BLaER1 treated with 17β-estradiol and CSF1 and Interleukin-3, amounts not matched to agents 10 nM and 100 nM (cell line): ENCODE measurements around the gene KLC1.

Experiments
- H3K27ac ChIP-seq, 11 experiments: shearing (Covaris generic); formaldehyde crosslinking; 2 replicates each; pipeline ENCODE4 v1.8.1; 2022
- H3K27me3 ChIP-seq, 11 experiments: shearing (Covaris generic); formaldehyde crosslinking; 2 replicates each; pipeline ENCODE4 v1.8.1; 2022
- H3K36me3 ChIP-seq, 11 experiments: shearing (Covaris generic); formaldehyde crosslinking; 2 replicates each; pipeline ENCODE4 v1.8.1; 2022
- H3K4me1 ChIP-seq, 10 experiments: shearing (Covaris generic); formaldehyde crosslinking; 2 replicates each; pipeline ENCODE4 v1.8.1; 2022
- H3K4me2 ChIP-seq, 11 experiments: shearing (Covaris generic); formaldehyde crosslinking; 2 replicates each; pipeline ENCODE4 v1.8.1; 2022
- H3K4me3 ChIP-seq, 10 experiments: shearing (Covaris generic); formaldehyde crosslinking; 2 replicates each; pipeline ENCODE4 v1.8.1; 2022
- H3K9ac ChIP-seq, 11 experiments: shearing (Covaris generic); formaldehyde crosslinking; 2 replicates each; pipeline ENCODE4 v1.8.1; 2022
- H3K9me3 ChIP-seq, 11 experiments: shearing (Covaris generic); formaldehyde crosslinking; replicated peaks in 1 of 11; 2 replicates each; pipeline ENCODE4 v1.8.1; 2022
- H4K20me1 ChIP-seq, 11 experiments: shearing (Covaris generic); formaldehyde crosslinking; 2 replicates each; pipeline ENCODE4 v1.8.1; 2022
- Cebpa-rat ChIP-seq, 11 experiments: shearing (Covaris generic); IDR thresholded peaks; 2 replicates each; pipeline ENCODE4 v1.8.1; 2022

Gene KLC1

DNA sequence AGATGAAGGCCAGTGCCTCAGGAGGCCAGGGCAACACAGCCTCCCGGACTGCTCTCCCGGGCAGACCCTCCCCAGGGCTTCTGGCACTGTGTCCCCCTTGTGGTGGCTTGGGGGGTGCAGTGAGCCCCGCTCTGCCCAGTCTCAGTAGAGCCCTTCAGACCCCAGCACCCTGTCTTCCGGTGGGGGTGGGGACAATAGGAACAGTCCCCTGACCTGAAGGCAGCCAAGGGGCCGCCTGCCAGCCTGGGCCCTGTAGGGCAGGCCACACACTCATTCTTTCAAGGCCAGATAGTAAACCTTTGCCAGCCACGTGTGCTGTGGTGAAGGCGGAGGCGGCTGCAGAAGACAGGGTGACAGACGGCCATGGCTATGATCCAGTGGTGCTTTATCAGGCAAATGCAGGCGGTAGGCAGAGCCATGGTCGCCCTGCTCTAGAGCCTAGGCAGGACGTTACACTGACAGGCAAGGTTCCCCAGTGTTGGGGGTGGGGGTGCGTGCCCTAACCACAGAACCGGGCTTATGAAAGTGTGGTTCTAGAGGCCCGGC lies 101.6 kb downstream of the KLC1 start:
- Histone ChIP-seq H3K9ac (no peak overlapping the region), H3K4me2 (no peak overlapping the region), H3K27ac (no peak overlapping the region), H3K36me3 (peaks cover 53 to 94% (median 82%) of the 10 kb centered on the region in 11 experiments), H4K20me1 (peaks cover 0 to 70% (median 27%) of the 10 kb centered on the region in 11 experiments; a peak in 19 of 22 replicates), H3K9me3 (no peaks in the 10 kb centered on the region), H3K27me3 (no peaks in the 10 kb centered on the region), H3K4me3 (no peak overlapping the region), H3K4me1 (no peaks in the 10 kb centered on the region)
- TF ChIP-seq Cebpa-rat (IDR thresholded peaks at IDR 0.05): no peak

DNA sequence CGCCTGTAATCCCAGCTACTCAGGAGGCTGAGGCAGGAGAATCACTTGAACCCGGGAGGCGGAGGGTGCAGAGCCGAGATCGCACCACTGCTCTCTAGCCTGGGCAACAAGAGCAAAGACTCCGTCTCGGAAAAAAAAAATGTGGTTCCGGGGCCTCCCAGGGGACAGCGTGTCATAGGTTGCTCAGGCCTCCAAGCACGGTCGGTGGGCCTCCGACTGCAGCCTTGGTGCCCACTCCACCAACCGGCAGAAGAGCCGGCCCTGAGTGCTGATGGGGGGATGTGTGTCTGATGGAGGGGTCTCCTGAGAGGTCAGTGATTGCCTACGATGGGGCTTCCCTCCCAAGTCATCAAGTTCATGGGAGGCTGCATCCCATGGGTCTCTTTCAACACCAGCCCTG lies 102.5 kb downstream of the KLC1 start:
- no peaks in the 10 kb centered on the region for H3K9me3 ChIP-seq
- H3K4me3 ChIP-seq: no peak overlapping the region
- H3K4me1 ChIP-seq: no peaks in the 10 kb centered on the region
- no peak for TF ChIP-seq Cebpa-rat (IDR thresholded peaks at IDR 0.05)
- no peak overlapping the region for H3K4me2 ChIP-seq
- no peaks in the 10 kb centered on the region for H3K27me3 ChIP-seq
- no peak overlapping the region for H3K9ac ChIP-seq
- H4K20me1 ChIP-seq: peaks cover 0 to 70% (median 18%) of the 10 kb centered on the region in 11 experiments; a peak in 15 of 22 replicates
- peaks cover 50 to 94% (median 81%) of the 10 kb centered on the region in 11 experiments for H3K36me3 ChIP-seq
- no peak overlapping the region for H3K27ac ChIP-seq

DNA sequence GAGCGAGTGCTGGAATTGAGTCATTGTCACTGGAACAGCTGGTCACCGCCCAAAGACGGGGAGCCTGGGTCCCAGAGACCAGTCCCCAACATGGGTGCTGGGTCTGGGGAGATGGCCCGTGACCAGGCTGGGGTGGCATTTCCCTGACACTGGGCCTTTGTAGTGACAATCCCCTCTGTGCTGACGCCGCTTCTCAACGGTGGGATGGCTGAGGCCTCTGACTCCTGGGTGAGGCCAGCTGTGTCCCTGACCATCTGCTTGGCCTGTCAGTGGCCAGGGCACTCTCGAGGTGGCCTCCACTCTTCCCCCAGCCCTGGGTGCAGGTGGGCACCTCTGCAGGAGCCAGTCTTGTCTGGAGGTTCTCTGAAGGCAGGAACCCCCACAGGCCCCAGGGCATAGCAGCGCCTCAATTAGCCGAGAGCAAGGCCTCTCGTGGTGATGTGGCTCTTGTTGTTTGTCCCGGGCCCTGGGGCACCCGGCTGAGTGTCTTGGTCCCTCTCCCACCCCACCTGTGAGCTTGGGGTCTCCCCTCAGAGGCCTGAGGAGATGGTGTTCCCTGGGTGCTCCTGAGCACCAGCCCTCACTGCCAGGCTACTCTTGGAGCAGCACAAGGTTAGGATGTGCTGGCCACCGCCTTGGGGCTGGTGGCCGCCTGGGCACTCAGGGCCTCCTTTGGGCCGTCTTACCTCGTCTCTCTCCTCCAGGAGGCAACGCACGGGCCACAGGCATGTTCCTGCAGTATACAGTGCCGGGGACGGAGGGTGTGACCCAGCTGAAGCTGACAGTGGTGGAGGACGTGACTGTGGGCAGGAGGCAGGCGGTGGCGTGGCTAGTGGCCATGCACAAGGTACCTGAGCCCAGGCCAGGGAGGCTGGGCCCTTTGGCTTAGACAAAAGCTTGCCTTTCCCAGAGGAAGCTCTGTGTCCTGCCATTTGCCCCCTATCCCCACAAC lies 103.2 kb downstream of the KLC1 start:
- Histone ChIP-seq H3K27me3 (no peaks in the 10 kb centered on the region), H3K9me3 (no peaks in the 10 kb centered on the region), H3K9ac (no peak overlapping the region), H3K4me3 (no peak overlapping the region), H3K4me2 (no peak overlapping the region), H3K4me1 (no peaks in the 10 kb centered on the region), H3K27ac (no peak overlapping the region), H3K36me3 (peaks cover 49 to 96% (median 81%) of the 10 kb centered on the region in 11 experiments), H4K20me1 (peaks cover 0 to 70% (median 15%) of the 10 kb centered on the region in 11 experiments; a peak in 12 of 22 replicates)
- no peak for TF ChIP-seq Cebpa-rat (IDR thresholded peaks at IDR 0.05)

DNA sequence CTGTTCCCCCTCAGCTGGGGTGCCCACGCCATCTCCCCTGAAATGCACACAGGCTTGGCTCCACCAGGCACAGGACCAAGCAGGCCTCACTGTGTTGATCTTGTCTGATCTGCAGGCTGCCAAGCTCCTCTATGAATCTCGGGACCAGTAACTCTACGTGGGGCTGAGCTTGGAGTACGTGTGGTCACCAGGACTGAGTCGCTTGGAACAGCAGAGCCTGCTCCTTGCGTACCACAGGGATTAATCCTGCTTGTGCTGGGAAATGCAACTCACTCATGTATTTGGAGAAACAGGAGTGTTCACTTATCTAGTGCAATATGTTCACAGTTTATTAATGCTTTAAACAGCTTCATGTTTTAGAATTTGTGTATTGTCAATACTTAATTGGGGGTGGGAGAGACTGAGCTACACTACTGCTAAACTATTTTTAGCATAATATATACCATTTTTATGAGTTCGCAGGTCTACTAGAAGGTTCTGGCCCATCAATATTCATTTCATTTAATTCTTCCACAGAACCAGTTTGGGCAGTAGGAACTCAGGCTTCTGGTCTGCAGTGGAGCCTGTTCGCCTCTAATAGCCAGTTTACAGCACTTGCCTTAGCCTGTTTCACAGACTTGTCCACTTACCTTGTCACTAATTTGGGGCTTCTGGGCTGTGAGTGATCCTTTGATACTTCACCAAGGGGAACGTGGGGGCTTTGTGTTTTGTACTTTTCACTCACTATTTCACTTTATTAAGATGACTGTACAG lies 104.0 kb downstream of the KLC1 start:
- Histone ChIP-seq H3K4me3 (no peak overlapping the region), H3K36me3 (peaks cover 49 to 97% (median 76%) of the 10 kb centered on the region in 11 experiments)
- TF ChIP-seq Cebpa-rat (IDR thresholded peaks at IDR 0.05): no peak

DNA sequence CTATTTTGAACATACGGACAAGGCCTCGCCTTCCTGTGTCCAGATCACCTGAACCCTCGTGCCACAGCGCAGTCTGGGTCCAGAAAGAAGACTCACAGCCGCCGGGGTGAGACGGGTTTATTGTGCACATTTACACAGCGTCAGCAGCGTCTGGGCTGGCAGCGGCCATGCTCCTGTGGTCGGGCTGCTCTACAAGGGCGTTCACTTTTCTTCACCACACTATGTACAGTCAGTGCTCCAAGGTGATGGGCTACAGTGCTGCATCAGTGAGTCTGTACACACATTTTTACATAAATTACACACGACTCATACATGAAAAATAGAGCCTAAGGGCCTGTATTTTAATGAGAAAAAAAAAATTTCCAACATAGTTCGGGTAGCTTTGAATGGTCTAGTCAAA lies 104.6 kb downstream of the KLC1 start:
- no peak overlapping the region for H3K9ac ChIP-seq
- peaks cover 47 to 97% (median 73%) of the 10 kb centered on the region in 11 experiments for H3K36me3 ChIP-seq
- peaks cover 0 to 56% (median 11%) of the 10 kb centered on the region in 11 experiments; a peak in 11 of 22 replicates for H4K20me1 ChIP-seq
- no peaks in the 10 kb centered on the region for H3K27me3 ChIP-seq
- H3K4me1 ChIP-seq: no peaks in the 10 kb centered on the region
- H3K4me3 ChIP-seq: no peak overlapping the region
- no peak for TF ChIP-seq Cebpa-rat (IDR thresholded peaks at IDR 0.05)
- no peak overlapping the region for H3K27ac ChIP-seq
- no peaks in the 10 kb centered on the region for H3K9me3 ChIP-seq
- no peak overlapping the region for H3K4me2 ChIP-seq

More for the DNA sequence above, 104.0 kb downstream of the KLC1 start:
- Histone ChIP-seq H3K27ac (no peak overlapping the region), H3K9ac (no peak overlapping the region), H3K4me2 (no peak overlapping the region), H3K27me3 (no peaks in the 10 kb centered on the region), H3K9me3 (no peaks in the 10 kb centered on the region), H4K20me1 (peaks cover 0 to 62% (median 11%) of the 10 kb centered on the region in 11 experiments; a peak in 11 of 22 replicates), H3K4me1 (no peaks in the 10 kb centered on the region)

DNA sequence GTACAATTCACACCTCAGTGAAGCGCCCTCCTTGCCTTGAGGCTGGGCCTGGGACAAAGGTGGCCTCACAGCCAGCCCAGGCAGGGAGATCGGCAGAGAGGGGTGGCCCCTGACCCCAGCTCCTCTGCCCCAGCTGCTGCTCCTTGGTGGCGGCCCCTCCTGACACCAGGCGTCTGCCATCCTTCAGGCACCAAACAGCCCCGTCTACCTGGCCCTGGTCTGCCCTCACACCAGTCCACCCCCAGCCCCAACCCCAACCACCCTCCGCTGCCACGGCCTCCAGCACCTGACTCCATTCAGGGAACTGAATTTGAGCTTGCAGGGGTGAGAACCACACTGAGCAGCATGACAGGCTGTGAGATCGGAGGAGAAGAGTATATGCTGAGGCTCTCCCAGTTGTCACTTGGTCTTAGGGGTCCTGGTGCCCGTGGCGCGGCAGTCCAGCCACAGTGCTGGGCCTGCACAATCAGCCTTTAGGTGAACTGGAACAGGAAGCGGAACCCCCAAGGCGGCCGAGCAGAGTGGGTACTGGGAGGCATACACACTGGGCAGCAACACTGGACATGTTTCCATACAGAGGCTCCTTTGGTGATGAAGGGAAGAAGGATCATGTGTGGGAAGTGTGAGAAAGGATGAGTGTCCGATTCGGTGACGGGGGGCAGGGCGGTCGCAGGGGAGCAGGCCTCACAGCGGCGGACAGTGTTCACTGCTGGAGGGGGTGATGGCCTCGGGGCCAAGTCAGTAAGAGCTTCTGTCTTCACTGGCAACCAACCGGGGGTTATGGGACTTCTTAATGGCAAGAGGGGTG lies 105.3 kb downstream of the KLC1 start:
- no peaks in the 10 kb centered on the region for H3K4me1 ChIP-seq
- no peak overlapping the region for H3K4me3 ChIP-seq
- H3K27me3 ChIP-seq: no peaks in the 10 kb centered on the region
- H3K4me2 ChIP-seq: no peak overlapping the region
- no peak overlapping the region for H3K9ac ChIP-seq
- no peaks in the 10 kb centered on the region for H3K9me3 ChIP-seq
- TF ChIP-seq Cebpa-rat (IDR thresholded peaks at IDR 0.05): no peak
- H3K27ac ChIP-seq: no peak overlapping the region
- H3K36me3 ChIP-seq: peaks cover 40 to 97% (median 67%) of the 10 kb centered on the region in 11 experiments
- peaks cover 0 to 50% (median 11%) of the 10 kb centered on the region in 11 experiments; a peak in 11 of 22 replicates for H4K20me1 ChIP-seq

DNA sequence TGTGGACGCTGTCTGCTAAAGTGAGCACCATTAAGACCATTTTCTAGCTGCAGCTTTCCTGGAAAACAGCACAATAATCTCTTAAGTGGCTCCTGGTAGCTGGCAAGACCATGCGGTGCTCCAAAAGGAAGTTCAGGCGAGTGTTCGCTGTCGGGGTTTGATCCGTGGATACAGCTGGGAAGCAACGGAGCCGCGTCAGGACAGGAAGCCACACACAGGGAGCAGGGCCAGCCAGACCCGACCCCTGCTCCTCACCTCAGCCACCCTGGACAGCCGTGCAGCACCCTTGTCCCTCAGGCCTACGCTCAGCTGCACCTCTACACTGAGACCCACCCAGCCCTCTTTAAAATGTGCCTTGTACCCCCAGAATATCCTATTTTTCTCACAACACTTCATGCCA lies 106.0 kb downstream of the KLC1 start:
- Histone ChIP-seq H3K27me3 (no peaks in the 10 kb centered on the region), H3K9me3 (no peaks in the 10 kb centered on the region), H3K36me3 (peaks cover 33 to 94% (median 64%) of the 10 kb centered on the region in 11 experiments), H3K9ac (no peak overlapping the region), H3K4me3 (no peak overlapping the region), H3K4me1 (no peaks in the 10 kb centered on the region), H4K20me1 (peaks cover 0 to 46% (median 11%) of the 10 kb centered on the region in 11 experiments; a peak in 10 of 22 replicates), H3K27ac (no peak overlapping the region), H3K4me2 (no peak overlapping the region)
- no peak for TF ChIP-seq Cebpa-rat (IDR thresholded peaks at IDR 0.05)

DNA sequence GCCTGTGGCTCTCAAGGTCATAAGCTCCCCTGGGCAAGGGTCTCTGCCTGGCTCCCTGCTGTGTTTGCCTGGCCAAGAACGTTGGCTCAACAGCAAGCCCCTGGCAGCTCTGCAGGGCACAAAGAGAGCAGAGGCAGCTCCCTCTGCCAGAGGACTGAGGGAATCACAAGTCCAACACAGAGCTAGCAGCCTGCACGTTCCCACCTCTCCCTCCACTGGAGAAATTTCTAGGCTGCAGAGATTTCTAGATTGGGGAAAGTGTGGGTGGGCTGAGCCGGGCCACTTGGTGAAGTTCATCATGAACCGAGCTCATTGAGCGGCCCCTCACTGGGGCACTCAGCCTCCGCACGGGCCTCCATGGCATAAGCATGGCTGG lies 106.4 kb downstream of the KLC1 start:
- Histone ChIP-seq H3K27me3 (no peaks in the 10 kb centered on the region), H3K4me1 (no peaks in the 10 kb centered on the region), H4K20me1 (peaks cover 0 to 44% (median 10%) of the 10 kb centered on the region in 11 experiments; a peak in 10 of 22 replicates), H3K9me3 (no peaks in the 10 kb centered on the region), H3K4me3 (no peak overlapping the region), H3K27ac (no peak overlapping the region), H3K9ac (no peak overlapping the region), H3K36me3 (peaks cover 29 to 94% (median 64%) of the 10 kb centered on the region in 11 experiments), H3K4me2 (no peak overlapping the region)
- TF ChIP-seq Cebpa-rat (IDR thresholded peaks at IDR 0.05): no peak
